ENCODE results near the gene MGAT3.

DNA sequence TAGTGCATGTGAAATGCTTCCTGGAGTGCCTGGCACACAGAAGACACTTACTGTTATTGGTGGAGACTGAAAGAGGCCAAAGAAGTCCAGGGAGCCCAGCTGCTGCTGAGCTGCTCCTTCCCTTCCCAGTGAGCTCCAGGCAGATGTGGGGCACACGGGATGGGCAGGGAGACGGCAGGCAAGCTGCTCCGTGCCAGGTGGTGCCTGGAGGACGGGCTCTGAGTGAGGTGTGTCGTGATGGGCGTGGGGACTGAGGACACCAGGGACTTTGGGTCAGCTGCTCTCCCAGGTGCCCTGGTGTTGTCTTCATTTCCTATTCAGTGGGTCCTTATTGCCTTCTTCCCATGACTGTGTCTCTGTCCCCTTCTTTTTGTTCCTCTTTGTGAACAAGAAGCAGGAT is 37.7 kb upstream of the MGAT3 start:
- TF ChIP-seq, protein P1, sequence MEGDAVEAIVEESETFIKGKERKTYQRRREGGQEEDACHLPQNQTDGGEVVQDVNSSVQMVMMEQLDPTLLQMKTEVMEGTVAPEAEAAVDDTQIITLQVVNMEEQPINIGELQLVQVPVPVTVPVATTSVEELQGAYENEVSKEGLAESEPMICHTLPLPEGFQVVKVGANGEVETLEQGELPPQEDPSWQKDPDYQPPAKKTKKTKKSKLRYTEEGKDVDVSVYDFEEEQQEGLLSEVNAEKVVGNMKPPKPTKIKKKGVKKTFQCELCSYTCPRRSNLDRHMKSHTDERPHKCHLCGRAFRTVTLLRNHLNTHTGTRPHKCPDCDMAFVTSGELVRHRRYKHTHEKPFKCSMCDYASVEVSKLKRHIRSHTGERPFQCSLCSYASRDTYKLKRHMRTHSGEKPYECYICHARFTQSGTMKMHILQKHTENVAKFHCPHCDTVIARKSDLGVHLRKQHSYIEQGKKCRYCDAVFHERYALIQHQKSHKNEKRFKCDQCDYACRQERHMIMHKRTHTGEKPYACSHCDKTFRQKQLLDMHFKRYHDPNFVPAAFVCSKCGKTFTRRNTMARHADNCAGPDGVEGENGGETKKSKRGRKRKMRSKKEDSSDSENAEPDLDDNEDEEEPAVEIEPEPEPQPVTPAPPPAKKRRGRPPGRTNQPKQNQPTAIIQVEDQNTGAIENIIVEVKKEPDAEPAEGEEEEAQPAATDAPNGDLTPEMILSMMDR (IDR thresholded peaks at IDR 0.05), result no peak
- TF ChIP-seq EZH2 (IDR thresholded peaks at IDR 0.05; ENCODE audit: borderline replicate concordance, insufficient read depth, low read depth, low read length, poor library complexity, severe bottlenecking), result no peak
